Activated B cell treated with CpG ODN at 0.5 μM for 24 hours (primary cell): ENCODE measurements around the gene MYH9. TPM values are rescaled to one million over a fixed set of nuclear protein-coding genes. Genes with fewer than 3 reads are reported as not detected.
"Not testable (repeated sequence)": the region's sequence is repeated elsewhere in the genome, so short reads cannot be mapped to it uniquely, and the experiment has no call there.

Experiments
- ATAC-seq: fragments of 200-7000 bp; cut with Tn5 transposase; one replicate; pipeline ENCODE4 v1.10.0; 2021; ENCODE audit warnings: low read depth, mild to moderate bottlenecking, moderate library complexity
- CTCF ChIA-PET: fragments of 350-600 bp; sonication (Branson Sonifier 250); formaldehyde crosslinking; loops from one replicate; lab custom pipeline; 2021; ENCODE audit warnings: antibody characterized with exemption; lab: Charles Lee
- POLR2A ChIA-PET: fragments of 350-600 bp; sonication (Branson Sonifier 250); formaldehyde crosslinking; loops from one replicate; lab custom pipeline; 2021; ENCODE audit warnings: antibody characterized with exemption; lab: Charles Lee
- DNase-seq: peaks from one replicate; pipeline ENCODE4 v3.0.0; 2022
- H3K27ac Mint-ChIP-seq: one replicate; pipeline ENCODE4 v1.8.0; 2020; ENCODE audit warnings: mixed read lengths
- H3K27me3 Mint-ChIP-seq: one replicate; pipeline ENCODE4 v1.8.0; 2021; ENCODE audit warnings: mixed read lengths
- H3K36me3 Mint-ChIP-seq: one replicate; pipeline ENCODE4 v1.8.0; 2021; ENCODE audit warnings: low read depth, mixed read lengths
- H3K4me1 Mint-ChIP-seq: one replicate; pipeline ENCODE4 v1.8.0; 2021; ENCODE audit warnings: mixed read lengths
- H3K4me3 Mint-ChIP-seq: one replicate; pipeline ENCODE4 v1.8.0; 2020; ENCODE audit warnings: mild to moderate bottlenecking, mixed read lengths
- H3K9me3 Mint-ChIP-seq: one replicate; pipeline ENCODE4 v1.8.0; 2020; ENCODE audit warnings: mixed read lengths
- CTCF ChIP-seq: fragments of 200-600 bp; IDR thresholded peaks from one replicate; pipeline ENCODE4 v1.8.0; 2022; ENCODE audit warnings: antibody characterized with exemption, mild to moderate bottlenecking
- intact Hi-C: fragments of 100-400 bp; cut with micrococcal nuclease; formaldehyde crosslinking; loops from one replicate; pipeline ENCODE4 v1.15.1; 2024
- total RNA-seq: library from RNA; stranded (reverse); gene quantifications from 2 replicates; pipeline ENCODE4 v1.2.3, GENCODE V29; 2022

MYH9 gene
- total RNA-seq, 1 donor from 2014 or later = 714 TPM

GRCh38 chr22:36253523-36254490, 134.0 kb downstream of the MYH9 start:
- peaks cover 22% of the 10 kb centered on the region for H3K36me3 Mint-ChIP-seq
- H3K4me1 Mint-ChIP-seq = peaks cover 34% of the 10 kb centered on the region
- peak overlapping the region; percentile 86 for H3K27ac Mint-ChIP-seq
- peaks cover 4% of the 10 kb centered on the region for H3K9me3 Mint-ChIP-seq
- peak overlapping the region; percentile 91 for H3K4me3 Mint-ChIP-seq
- POLR2A ChIA-PET = interaction anchor here (1.0 to 3.2 kb wide), 3 partner anchors 9 to 228 kb away, joined by 5 to 13 read pairs (median 6); partner anchors contain the start of gene APOL2
- CTCF ChIA-PET = interaction anchor here (1.5 to 2.1 kb wide), 2 partner anchors 14 to 24 kb away, joined by 7 to 10 read pairs; partner anchors contain the start of gene APOL2
- DNase-seq = no peak
- no peak for TF ChIP-seq CTCF
- no peaks in the 10 kb centered on the region for H3K27me3 Mint-ChIP-seq
- no peak for ATAC-seq
- intact Hi-C loops = loop anchor here (2.0 kb wide), 1 partner anchor 15 kb away; the partner anchor contains the start of gene APOL2

- ATAC-seq (peak; percentile 94), DNase-seq (peak; percentile 26)
- POLR2A ChIA-PET = interaction anchor here (1.0 to 3.2 kb wide), 3 partner anchors 9 to 229 kb away, joined by 5 to 13 read pairs (median 6); partner anchors contain the start of gene APOL2
- peak within 1 kb of the TSS; percentile 91 for H3K4me3 Mint-ChIP-seq
- peaks cover 7% of the 10 kb centered on the region for H3K9me3 Mint-ChIP-seq
- peak within 1 kb of the TSS; percentile 86 for H3K27ac Mint-ChIP-seq
- no peaks in the 10 kb centered on the region for H3K27me3 Mint-ChIP-seq
- peaks cover 26% of the 10 kb centered on the region for H3K4me1 Mint-ChIP-seq
- intact Hi-C loops = loop anchor here (2.0 kb wide), 1 partner anchor 14 kb away; the partner anchor contains the start of gene APOL2
- no peak for TF ChIP-seq CTCF
- CTCF ChIA-PET = interaction anchor here (1.5 to 2.1 kb wide), 2 partner anchors 13 to 25 kb away, joined by 7 to 10 read pairs; partner anchors contain the start of gene APOL2
- peaks cover 13% of the 10 kb centered on the region for H3K36me3 Mint-ChIP-seq
Observed at GRCh38 chr22:36252754-36253522, 134.8 kb downstream of the MYH9 start, which contains the start of gene APOL1. APOL1 (plus strand) TSS chr22:36253133; CDS start chr22:36254956, 1,823 bp downstream.

GRCh38 chr22:36251979-36252608, 135.7 kb downstream of the MYH9 start:
- not testable (repeated sequence) for H3K36me3 Mint-ChIP-seq, ATAC-seq, H3K9me3 Mint-ChIP-seq, H3K27me3 Mint-ChIP-seq, H3K4me3 Mint-ChIP-seq, DNase-seq
- POLR2A ChIA-PET = interaction anchor here (3.2 kb wide), 1 partner anchor 14 kb away, joined by 13 read pairs; the partner anchor contains the start of gene APOL2
- intact Hi-C loops = loop anchor here (2.0 kb wide), 1 partner anchor 13 kb away; the partner anchor contains the start of gene APOL2
- CTCF ChIA-PET = interaction anchor here (1.5 to 2.1 kb wide), 2 partner anchors 12 to 26 kb away, joined by 7 to 10 read pairs; partner anchors contain the start of gene APOL2
- peaks cover 23% of the 10 kb centered on the region for H3K4me1 Mint-ChIP-seq
- peak overlapping the region; percentile 86 for H3K27ac Mint-ChIP-seq

- ATAC-seq, H3K4me3 Mint-ChIP-seq, H3K27me3 Mint-ChIP-seq, H3K9me3 Mint-ChIP-seq, DNase-seq, H3K36me3 Mint-ChIP-seq, intact Hi-C loops: not testable (repeated sequence)
- ChIA-PET CTCF (interaction anchor here (0.6 kb wide), 1 partner anchor 89 kb away, joined by 3 read pairs; no protein-coding TSS in a partner anchor), POLR2A (interaction anchor here (0.7 kb wide), 1 partner anchor 173 kb away, joined by 5 read pairs; no protein-coding TSS in a partner anchor)
- H3K4me1 Mint-ChIP-seq = peaks cover 23% of the 10 kb centered on the region
- peak overlapping the region; percentile 54 for H3K27ac Mint-ChIP-seq
Observed at GRCh38 chr22:36250292-36250960, 137.3 kb downstream of the MYH9 start.

GRCh38 chr22:36249160-36249559, 138.6 kb downstream of the MYH9 start:
- H3K4me1 Mint-ChIP-seq = peaks cover 23% of the 10 kb centered on the region
- no peak overlapping the region for H3K4me3 Mint-ChIP-seq
- intact Hi-C loops = no loop called here
- peaks cover 4% of the 10 kb centered on the region for H3K36me3 Mint-ChIP-seq
- no peak for DNase-seq
- H3K27me3 Mint-ChIP-seq = no peaks in the 10 kb centered on the region
- H3K27ac Mint-ChIP-seq = no peak overlapping the region
- TF ChIP-seq CTCF = no peak
- CTCF ChIA-PET = no interaction called here
- POLR2A ChIA-PET = interaction anchor here (1.2 kb wide), 1 partner anchor 10 kb away, joined by 3 read pairs; the partner anchor contains the start of gene APOL2
- ATAC-seq = no peak
- H3K9me3 Mint-ChIP-seq = peaks cover 7% of the 10 kb centered on the region
